ENCODE measurements around the gene TLL2. TPM values are rescaled to one million over a fixed set of nuclear protein-coding genes. Genes with fewer than 3 reads are reported as not detected.
A peak's percentile ranks its signal among the peaks of the same experiment; 100 is the strongest.

The TLL2 gene
- polyA plus RNA-seq, 3 donors, result not detected

GRCh38 chr10:96324447-96324846 lies 189.3 kb downstream of the TLL2 start:
- Mint-ChIP-seq H3K9me3 (peaks cover 0 to 2% (median 0%) of the 10 kb centered on the region in 7 donors), H3K27me3 (ENCODE audit: low read depth in 3 of 3) (peaks cover 1 to 2% (median 1%) of the 10 kb centered on the region in 3 donors), H3K36me3 (no peaks in the 10 kb centered on the region), H3K4me1 (no peaks in the 10 kb centered on the region), H3K4me3 (no peak overlapping the region), H3K27ac (peak overlapping the region in 1 of 7 donors; percentile 3)
- Histone ChIP-seq H3K9me3 (replicated peaks in 1 of 2; ENCODE audit: control insufficient read depth in 1 of 2, insufficient read depth in 1 of 2, low read length in 2 of 2) (no peaks in the 10 kb centered on the region), H2AFZ (ENCODE audit: insufficient read depth, low read depth, low read length, poor library complexity, severe bottlenecking) (no peak overlapping the region), H3K27me3 (ENCODE audit: control insufficient read depth in 2 of 2, insufficient read depth in 2 of 2, low read length in 2 of 2) (no peaks in the 10 kb centered on the region), H3K79me2 (ENCODE audit: insufficient read depth, low read length) (no peaks in the 10 kb centered on the region), H3K4me2 (replicated peaks; ENCODE audit: extremely low read depth, low read length, poor library complexity, severe bottlenecking) (no peak overlapping the region), H4K20me1 (ENCODE audit: insufficient read depth, low read length) (no peaks in the 10 kb centered on the region), H3K27ac (ENCODE audit: low read depth in 1 of 2, low read length in 2 of 2) (no peak overlapping the region), H3K36me3 (replicated peaks in 1 of 2; ENCODE audit: control insufficient read depth in 1 of 2, insufficient read depth in 2 of 2, low read length in 2 of 2) (no peaks in the 10 kb centered on the region), H3K9ac (ENCODE audit: insufficient read depth, low read length, poor library complexity, severe bottlenecking) (no peak overlapping the region), H3K4me1 (ENCODE audit: control insufficient read depth in 1 of 2, insufficient read depth in 2 of 2, low read length in 2 of 2) (no peaks in the 10 kb centered on the region), H3K4me3 (replicated peaks in 1 of 3; ENCODE audit: low read depth in 2 of 3, low read length in 3 of 3) (no peak overlapping the region)
- intact Hi-C loops (cut with micrococcal nuclease), result no loop called here
- no peak for TF ChIP-seq CTCF (IDR thresholded peaks at IDR 0.05)
- no peak for DNase-seq
- WGBS (ENCODE audit: insufficient coverage), result 92% methylated on average over 2 of the region's 2 CpGs

GRCh38 chr10:96322275-96322674 lies 191.5 kb downstream of the TLL2 start:
- Mint-ChIP-seq H3K36me3 (no peaks in the 10 kb centered on the region), H3K27ac (no peak overlapping the region), H3K9me3 (peaks cover 0 to 2% (median 0%) of the 10 kb centered on the region in 7 donors), H3K27me3 (ENCODE audit: low read depth in 3 of 3) (peaks cover 0 to 1% (median 1%) of the 10 kb centered on the region in 3 donors), H3K4me3 (no peak overlapping the region), H3K4me1 (no peaks in the 10 kb centered on the region)
- Histone ChIP-seq H3K27me3 (ENCODE audit: control insufficient read depth in 2 of 2, insufficient read depth in 2 of 2, low read length in 2 of 2) (no peaks in the 10 kb centered on the region), H2AFZ (ENCODE audit: insufficient read depth, low read depth, low read length, poor library complexity, severe bottlenecking) (no peak overlapping the region), H3K79me2 (ENCODE audit: insufficient read depth, low read length) (no peaks in the 10 kb centered on the region), H3K4me1 (ENCODE audit: control insufficient read depth in 1 of 2, insufficient read depth in 2 of 2, low read length in 2 of 2) (no peaks in the 10 kb centered on the region), H3K4me3 (replicated peaks in 1 of 3; ENCODE audit: low read depth in 2 of 3, low read length in 3 of 3) (no peak overlapping the region), H3K27ac (ENCODE audit: low read depth in 1 of 2, low read length in 2 of 2) (no peak overlapping the region), H3K4me2 (replicated peaks; ENCODE audit: extremely low read depth, low read length, poor library complexity, severe bottlenecking) (no peak overlapping the region), H3K9ac (ENCODE audit: insufficient read depth, low read length, poor library complexity, severe bottlenecking) (no peak overlapping the region), H4K20me1 (ENCODE audit: insufficient read depth, low read length) (no peaks in the 10 kb centered on the region), H3K9me3 (replicated peaks in 1 of 2; ENCODE audit: control insufficient read depth in 1 of 2, insufficient read depth in 1 of 2, low read length in 2 of 2) (no peaks in the 10 kb centered on the region), H3K36me3 (replicated peaks in 1 of 2; ENCODE audit: control insufficient read depth in 1 of 2, insufficient read depth in 2 of 2, low read length in 2 of 2) (no peaks in the 10 kb centered on the region)
- no CpG with 5 or more reads among the region's 1 CpG for WGBS (ENCODE audit: insufficient coverage)
- intact Hi-C loops (cut with micrococcal nuclease), result no loop called here
- no peak for DNase-seq
- TF ChIP-seq CTCF (IDR thresholded peaks at IDR 0.05), result no peak
